HepG2 (cell line): Measurements from ENCODE around the gene NDUFB6. TPM values are rescaled to one million over a fixed set of nuclear protein-coding genes. Genes with fewer than 3 reads are reported as not detected.
A peak's percentile ranks its signal among the peaks of the same experiment; 100 is the strongest.

Experiments used
- ATF7-NPFF ChIP-seq: sonication (generic); formaldehyde crosslinking; IDR thresholded peaks from 2 replicates; pipeline ENCODE4 v1.8.1; 2023; ENCODE audit warnings: mild to moderate bottlenecking, low read depth, missing genetic modification reagents, moderate library complexity
- HMGA1 ChIP-seq: sonication (generic); formaldehyde crosslinking; conservative IDR thresholded peaks from 2 replicates; pipeline ENCODE4 v1.4.0; 2020; ENCODE audit warnings: missing genetic modification reagents
- HOXA7 ChIP-seq: sonication (generic); formaldehyde crosslinking; IDR thresholded peaks from 2 replicates; pipeline ENCODE4 v1.8.1; 2022; ENCODE audit warnings: mild to moderate bottlenecking, missing genetic modification reagents, moderate library complexity
- NBN ChIP-seq: fragments of 450-650 bp; conservative IDR thresholded peaks from 2 replicates; pipeline ENCODE4 v1.6.1; 2017
- NONO ChIP-seq, 2 experiments: fragments of 450-650 bp in 1 of 2; sonication (generic) in 1 of 2; formaldehyde crosslinking in 1 of 2; IDR thresholded peaks in 1 of 2; conservative IDR thresholded peaks in 1 of 2; 2 replicates each; pipeline versions ENCODE4 v1.6.1 to v1.8.0; 2017 to 2022; ENCODE audit warnings: mild to moderate bottlenecking in 1 of 2, missing genetic modification reagents in 1 of 2, moderate library complexity in 1 of 2
- PAF1 ChIP-seq: IDR thresholded peaks from 2 replicates; pipeline ENCODE4 v1.6.1; 2016; ENCODE audit warnings: missing genetic modification reagents, missing compliant biosample characterization
- POLR2AphosphoS5 ChIP-seq: IDR thresholded peaks from 2 replicates; pipeline ENCODE4 v1.6.1; 2012; ENCODE audit warnings: low read depth, low read length
- RXRA ChIP-seq: sonication (generic); formaldehyde crosslinking; IDR thresholded peaks from 2 replicates; pipeline ENCODE4 v1.5.1; 2020; ENCODE audit warnings: missing genetic modification reagents
- SALL1 ChIP-seq: sonication (generic); formaldehyde crosslinking; IDR thresholded peaks from 2 replicates; pipeline ENCODE4 v1.8.0; 2022; ENCODE audit warnings: mild to moderate bottlenecking, missing genetic modification reagents
- ZNF121 ChIP-seq: sonication (generic); formaldehyde crosslinking; IDR thresholded peaks from 2 replicates; pipeline ENCODE4 v1.5.0; 2020; ENCODE audit warnings: mild to moderate bottlenecking, missing genetic modification reagents
- ZNF232 ChIP-seq: sonication (generic); formaldehyde crosslinking; IDR thresholded peaks from 2 replicates; pipeline ENCODE4 v1.4.0; 2020; ENCODE audit warnings: missing genetic modification reagents, borderline replicate concordance
- ZNF296 ChIP-seq: sonication (generic); formaldehyde crosslinking; conservative IDR thresholded peaks from 2 replicates; pipeline ENCODE4 v1.5.0; 2020; ENCODE audit warnings: mild to moderate bottlenecking, missing genetic modification reagents
- ZNF879 ChIP-seq: sonication (generic); formaldehyde crosslinking; IDR thresholded peaks from 2 replicates; pipeline ENCODE4 v1.8.1; 2023; ENCODE audit warnings: missing genetic modification reagents
- polyA plus RNA-seq, 8 experiments: library from polyadenylated mRNA; depleted of rRNA in 3 of 8; stranded (reverse) in 7 of 8; unstranded in 1 of 8; fragments of >200 nt; fragmentation: Illumina TruSeq in 4 of 8; extraction: Trizol in 4 of 8; gene quantifications; 2 replicates each; pipeline versions ENCODE4 v1.2.1 to v1.2.3, GENCODE V29; 2011 to 2016; ENCODE audit warnings: low read depth in 4 of 8, missing spikeins in 1 of 8, mixed read lengths in 1 of 8; ENCODE audit not compliant: insufficient read depth in 1 of 8
- total RNA-seq, 5 experiments: library from RNA; depleted of rRNA; stranded (reverse); fragments of >200 nt; fragmentation: Illumina TruSeq; extraction: Trizol; gene quantifications; 2 replicates each; pipeline ENCODE4 v1.2.3, GENCODE V29; 2016; ENCODE audit warnings: low read depth in 1 of 5
- TF ChIP-seq, protein P1 (sequence below): sonication (generic); formaldehyde crosslinking; IDR thresholded peaks from 2 replicates; pipeline ENCODE4 v1.4.0; 2020; ENCODE audit warnings: missing genetic modification reagents
- TF ChIP-seq, protein P2 (sequence below): sonication (generic); formaldehyde crosslinking; IDR thresholded peaks from 2 replicates; pipeline ENCODE4 v1.9.0; 2021; ENCODE audit warnings: missing genetic modification reagents, mild to moderate bottlenecking, borderline replicate concordance
- TF ChIP-seq, protein P3 (sequence below), 2 experiments: sonication (generic) in 1 of 2; formaldehyde crosslinking in 1 of 2; IDR thresholded peaks; 2 replicates each; pipeline versions ENCODE4 v1.6.1 to v1.9.0; 2014 to 2022; ENCODE audit warnings: antibody characterized with exemption in 1 of 2, borderline replicate concordance in 1 of 2, inconsistent platforms in 1 of 2, low read depth in 1 of 2, missing genetic modification reagents in 1 of 2
- TF ChIP-seq, protein P4 (sequence below): sonication (generic); formaldehyde crosslinking; IDR thresholded peaks from 2 replicates; pipeline ENCODE4 v1.4.0; 2020; ENCODE audit warnings: missing genetic modification reagents
- TF ChIP-seq, protein P5 (sequence below): sonication (generic); formaldehyde crosslinking; IDR thresholded peaks from 2 replicates; pipeline ENCODE4 v1.9.0; 2022; ENCODE audit warnings: missing genetic modification reagents, mild to moderate bottlenecking, borderline replicate concordance

The NDUFB6 gene
- total and polyA plus RNA-seq, 2 of the 13 experiments (the other 11 are each of a cell fraction or from before 2014, with no cell fraction given) = 31.2 to 81.9 TPM

DNA sequence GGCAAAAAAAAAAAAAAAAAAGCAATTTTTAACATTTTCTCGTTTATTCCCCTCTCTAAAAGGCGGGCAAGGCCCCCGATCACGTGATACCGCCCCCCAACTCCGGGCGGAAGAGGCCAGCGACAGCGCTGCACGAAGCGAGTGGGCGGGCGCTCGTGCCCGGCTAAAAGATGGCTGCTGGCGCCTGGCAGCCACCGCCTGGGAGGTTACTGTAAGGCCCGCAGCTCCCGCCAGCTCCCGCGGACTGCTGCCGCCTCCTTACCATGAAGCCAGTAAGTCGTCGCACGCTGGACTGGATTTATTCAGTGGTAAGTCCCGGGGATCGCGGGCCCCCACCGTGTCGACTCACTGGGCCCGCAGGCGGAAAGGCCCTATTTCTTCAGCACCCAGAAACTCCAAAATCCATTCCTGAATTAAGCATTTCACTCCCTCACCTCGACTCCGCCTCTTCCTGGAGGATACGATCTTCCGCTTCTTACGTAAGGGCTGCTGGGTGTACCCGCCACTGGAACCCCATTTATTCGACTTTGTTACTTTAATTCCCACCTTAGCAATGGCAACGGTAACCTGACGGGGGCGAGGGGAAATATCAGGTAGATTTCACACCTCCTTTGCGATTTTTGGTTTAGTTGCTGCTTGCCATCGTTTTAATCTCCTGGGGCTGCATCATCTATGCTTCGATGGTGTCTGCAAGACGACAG is 20.6 kb downstream of the NDUFB6 start, which contains the start of the genes SMIM27 and TOPORS (continued):
- TF ChIP-seq, protein P1, sequence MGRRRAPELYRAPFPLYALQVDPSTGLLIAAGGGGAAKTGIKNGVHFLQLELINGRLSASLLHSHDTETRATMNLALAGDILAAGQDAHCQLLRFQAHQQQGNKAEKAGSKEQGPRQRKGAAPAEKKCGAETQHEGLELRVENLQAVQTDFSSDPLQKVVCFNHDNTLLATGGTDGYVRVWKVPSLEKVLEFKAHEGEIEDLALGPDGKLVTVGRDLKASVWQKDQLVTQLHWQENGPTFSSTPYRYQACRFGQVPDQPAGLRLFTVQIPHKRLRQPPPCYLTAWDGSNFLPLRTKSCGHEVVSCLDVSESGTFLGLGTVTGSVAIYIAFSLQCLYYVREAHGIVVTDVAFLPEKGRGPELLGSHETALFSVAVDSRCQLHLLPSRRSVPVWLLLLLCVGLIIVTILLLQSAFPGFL (CRISPR knock-in tag) = no peak
- TF ChIP-seq, protein P2, sequence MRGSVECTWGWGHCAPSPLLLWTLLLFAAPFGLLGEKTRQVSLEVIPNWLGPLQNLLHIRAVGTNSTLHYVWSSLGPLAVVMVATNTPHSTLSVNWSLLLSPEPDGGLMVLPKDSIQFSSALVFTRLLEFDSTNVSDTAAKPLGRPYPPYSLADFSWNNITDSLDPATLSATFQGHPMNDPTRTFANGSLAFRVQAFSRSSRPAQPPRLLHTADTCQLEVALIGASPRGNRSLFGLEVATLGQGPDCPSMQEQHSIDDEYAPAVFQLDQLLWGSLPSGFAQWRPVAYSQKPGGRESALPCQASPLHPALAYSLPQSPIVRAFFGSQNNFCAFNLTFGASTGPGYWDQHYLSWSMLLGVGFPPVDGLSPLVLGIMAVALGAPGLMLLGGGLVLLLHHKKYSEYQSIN = no peak
- TF ChIP-seq, protein P3, sequence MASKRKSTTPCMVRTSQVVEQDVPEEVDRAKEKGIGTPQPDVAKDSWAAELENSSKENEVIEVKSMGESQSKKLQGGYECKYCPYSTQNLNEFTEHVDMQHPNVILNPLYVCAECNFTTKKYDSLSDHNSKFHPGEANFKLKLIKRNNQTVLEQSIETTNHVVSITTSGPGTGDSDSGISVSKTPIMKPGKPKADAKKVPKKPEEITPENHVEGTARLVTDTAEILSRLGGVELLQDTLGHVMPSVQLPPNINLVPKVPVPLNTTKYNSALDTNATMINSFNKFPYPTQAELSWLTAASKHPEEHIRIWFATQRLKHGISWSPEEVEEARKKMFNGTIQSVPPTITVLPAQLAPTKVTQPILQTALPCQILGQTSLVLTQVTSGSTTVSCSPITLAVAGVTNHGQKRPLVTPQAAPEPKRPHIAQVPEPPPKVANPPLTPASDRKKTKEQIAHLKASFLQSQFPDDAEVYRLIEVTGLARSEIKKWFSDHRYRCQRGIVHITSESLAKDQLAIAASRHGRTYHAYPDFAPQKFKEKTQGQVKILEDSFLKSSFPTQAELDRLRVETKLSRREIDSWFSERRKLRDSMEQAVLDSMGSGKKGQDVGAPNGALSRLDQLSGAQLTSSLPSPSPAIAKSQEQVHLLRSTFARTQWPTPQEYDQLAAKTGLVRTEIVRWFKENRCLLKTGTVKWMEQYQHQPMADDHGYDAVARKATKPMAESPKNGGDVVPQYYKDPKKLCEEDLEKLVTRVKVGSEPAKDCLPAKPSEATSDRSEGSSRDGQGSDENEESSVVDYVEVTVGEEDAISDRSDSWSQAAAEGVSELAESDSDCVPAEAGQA (IDR thresholded peaks at IDR 0.05; ENCODE audit: low read depth) = peak; percentile 88
- TF ChIP-seq, protein P3 (CRISPR knock-in tag; IDR thresholded peaks at IDR 0.05; ENCODE audit: borderline replicate concordance) = no peak
- TF ChIP-seq POLR2AphosphoS5 (peak; percentile 78), HOXA7 (CRISPR knock-in tag) (no peak), HMGA1 (no peak), ZNF296 (no peak), ATF7-NPFF (CRISPR knock-in tag) (peak; percentile 64; the same call in 1 of the 2 replicates), NONO (IDR thresholded peaks at IDR 0.05) (no peak), NONO (CRISPR knock-in tag; conservative IDR thresholded peaks at IDR 0.05) (peak; percentile 57; the same call in 1 of the 2 replicates), ZNF121 (no peak), ZNF879 (CRISPR knock-in tag) (0 out of 2 replicates have a peak, but pooled peaks have one; percentile 42), NBN (no peak), PAF1 (no peak), RXRA (CRISPR knock-in tag) (peak; percentile 66; the same call in 1 of the 2 replicates), SALL1 (CRISPR knock-in tag) (peak; percentile 79; the same call in 1 of the 2 replicates), ZNF232 (CRISPR knock-in tag) (peak; percentile 32; the same call in 1 of the 2 replicates)
- TF ChIP-seq, protein P4, sequence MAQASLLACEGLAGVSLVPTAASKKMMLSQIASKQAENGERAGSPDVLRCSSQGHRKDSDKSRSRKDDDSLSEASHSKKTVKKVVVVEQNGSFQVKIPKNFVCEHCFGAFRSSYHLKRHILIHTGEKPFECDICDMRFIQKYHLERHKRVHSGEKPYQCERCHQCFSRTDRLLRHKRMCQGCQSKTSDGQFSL (CRISPR knock-in tag) = peak; percentile 92
- TF ChIP-seq, protein P5, sequence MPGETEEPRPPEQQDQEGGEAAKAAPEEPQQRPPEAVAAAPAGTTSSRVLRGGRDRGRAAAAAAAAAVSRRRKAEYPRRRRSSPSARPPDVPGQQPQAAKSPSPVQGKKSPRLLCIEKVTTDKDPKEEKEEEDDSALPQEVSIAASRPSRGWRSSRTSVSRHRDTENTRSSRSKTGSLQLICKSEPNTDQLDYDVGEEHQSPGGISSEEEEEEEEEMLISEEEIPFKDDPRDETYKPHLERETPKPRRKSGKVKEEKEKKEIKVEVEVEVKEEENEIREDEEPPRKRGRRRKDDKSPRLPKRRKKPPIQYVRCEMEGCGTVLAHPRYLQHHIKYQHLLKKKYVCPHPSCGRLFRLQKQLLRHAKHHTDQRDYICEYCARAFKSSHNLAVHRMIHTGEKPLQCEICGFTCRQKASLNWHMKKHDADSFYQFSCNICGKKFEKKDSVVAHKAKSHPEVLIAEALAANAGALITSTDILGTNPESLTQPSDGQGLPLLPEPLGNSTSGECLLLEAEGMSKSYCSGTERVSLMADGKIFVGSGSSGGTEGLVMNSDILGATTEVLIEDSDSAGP (CRISPR knock-in tag) = peak; percentile 84; the same call in 1 of the 2 replicates
